ENCODE results near the gene PLAC1. TPM values are rescaled to one million over a fixed set of nuclear protein-coding genes. Genes with fewer than 3 reads are reported as not detected.

The PLAC1 gene
- total RNA-seq, 1 donor from 2014 or later = 1.3 TPM

- TF ChIP-seq CTCF (IDR thresholded peaks at IDR 0.05; ENCODE audit: insufficient read depth, low read length, severe bottlenecking) = no peak
- DNase-seq (ENCODE audit: low read depth) (no peak), FAIRE-seq (no peak)
- Histone ChIP-seq H3K27me3 (ENCODE audit: control insufficient read depth, insufficient read depth, low read length) (no peaks in the 10 kb centered on the region), H3K4me3 (ENCODE audit: low read depth, low read length) (no peak overlapping the region), H3K36me3 (ENCODE audit: control insufficient read depth, insufficient read depth, low read length) (no peaks in the 10 kb centered on the region)
Observed at GRCh38 chrX:134628663-134629062, 29.6 kb downstream of the PLAC1 start.

GRCh38 chrX:134626434-134626833, 31.8 kb downstream of the PLAC1 start:
- no peak for FAIRE-seq

GRCh38 chrX:134625315-134625718, 33.0 kb downstream of the PLAC1 start:
- FAIRE-seq (no peak), DNase-seq (ENCODE audit: low read depth) (no peak)

More at GRCh38 chrX:134626434-134626833, 31.8 kb downstream of the PLAC1 start:
- no peak for DNase-seq (ENCODE audit: low read depth)
- Histone ChIP-seq H3K4me3 (ENCODE audit: low read depth, low read length) (no peak overlapping the region), H3K36me3 (ENCODE audit: control insufficient read depth, insufficient read depth, low read length) (no peaks in the 10 kb centered on the region), H3K27me3 (ENCODE audit: control insufficient read depth, insufficient read depth, low read length) (no peaks in the 10 kb centered on the region)
- no peak for TF ChIP-seq CTCF (IDR thresholded peaks at IDR 0.05; ENCODE audit: insufficient read depth, low read length, severe bottlenecking)

GRCh38 chrX:134624046-134624430, 34.2 kb downstream of the PLAC1 start:
- H3K4me3 ChIP-seq (ENCODE audit: low read depth, low read length) = no peak overlapping the region
- FAIRE-seq (no peak), DNase-seq (ENCODE audit: low read depth) (no peak)
- no peaks in the 10 kb centered on the region for H3K36me3 ChIP-seq (ENCODE audit: control insufficient read depth, insufficient read depth, low read length)
- no peaks in the 10 kb centered on the region for H3K27me3 ChIP-seq (ENCODE audit: control insufficient read depth, insufficient read depth, low read length)
- no peak for TF ChIP-seq CTCF (IDR thresholded peaks at IDR 0.05; ENCODE audit: insufficient read depth, low read length, severe bottlenecking)

More at GRCh38 chrX:134625315-134625718, 33.0 kb downstream of the PLAC1 start:
- Histone ChIP-seq H3K4me3 (ENCODE audit: low read depth, low read length) (no peak overlapping the region), H3K27me3 (ENCODE audit: control insufficient read depth, insufficient read depth, low read length) (no peaks in the 10 kb centered on the region), H3K36me3 (ENCODE audit: control insufficient read depth, insufficient read depth, low read length) (no peaks in the 10 kb centered on the region)
- TF ChIP-seq CTCF (IDR thresholded peaks at IDR 0.05; ENCODE audit: insufficient read depth, low read length, severe bottlenecking) = no peak

GRCh38 chrX:134623293-134624045, 34.8 kb downstream of the PLAC1 start:
- DNase-seq (ENCODE audit: low read depth) (peak; percentile 37), FAIRE-seq (no peak)
- no peaks in the 10 kb centered on the region for H3K36me3 ChIP-seq (ENCODE audit: control insufficient read depth, insufficient read depth, low read length)
- H3K27me3 ChIP-seq (ENCODE audit: control insufficient read depth, insufficient read depth, low read length) = no peaks in the 10 kb centered on the region
- no peak overlapping the region for H3K4me3 ChIP-seq (ENCODE audit: low read depth, low read length)
- TF ChIP-seq CTCF (IDR thresholded peaks at IDR 0.05; ENCODE audit: insufficient read depth, low read length, severe bottlenecking) = no peak

GRCh38 chrX:134622813-134623185, 35.5 kb downstream of the PLAC1 start:
- Histone ChIP-seq H3K4me3 (ENCODE audit: low read depth, low read length) (no peak overlapping the region), H3K36me3 (ENCODE audit: control insufficient read depth, insufficient read depth, low read length) (no peaks in the 10 kb centered on the region), H3K27me3 (ENCODE audit: control insufficient read depth, insufficient read depth, low read length) (no peaks in the 10 kb centered on the region)
- peak; percentile 53 for DNase-seq (ENCODE audit: low read depth)
- no peak for TF ChIP-seq CTCF (IDR thresholded peaks at IDR 0.05; ENCODE audit: insufficient read depth, low read length, severe bottlenecking)
- FAIRE-seq = no peak

Measured in bronchial epithelial cell (primary cell).